BE2C (cell line): Measurements from ENCODE around the gene REXO1.
A peak's percentile ranks its signal among the peaks of the same experiment; 100 is the strongest.

Experiments
- DNase-seq: peaks from one replicate; pipeline ENCODE4 v3.0.0-alpha.2; 2020
- H3K27me3 ChIP-seq: fragments of 250-450 bp; sonication (Bioruptor Pico); 2 replicates; pipeline ENCODE4 v1.5.1; 2020; ENCODE audit warnings: mild to moderate bottlenecking
- H3K36me3 ChIP-seq: fragments of 250-450 bp; sonication (Bioruptor Pico); 2 replicates; pipeline ENCODE4 v1.5.1; 2020; ENCODE audit warnings: mild to moderate bottlenecking
- H3K4me1 ChIP-seq: fragments of 250-450 bp; sonication (Bioruptor Pico); 2 replicates; pipeline ENCODE4 v1.5.1; 2020
- H3K4me3 ChIP-seq: 2 replicates; pipeline ENCODE4 v1.5.1; 2011; ENCODE audit warnings: low read depth, low read length
- H3K9me3 ChIP-seq: fragments of 250-450 bp; sonication (Bioruptor Pico); 2 replicates; pipeline ENCODE4 v1.5.1; 2020
- CTCF ChIP-seq: IDR thresholded peaks from 2 replicates; pipeline ENCODE4 v1.5.1; 2012; ENCODE audit warnings: mild to moderate bottlenecking, low read depth, low read length

The REXO1 gene

DNA sequence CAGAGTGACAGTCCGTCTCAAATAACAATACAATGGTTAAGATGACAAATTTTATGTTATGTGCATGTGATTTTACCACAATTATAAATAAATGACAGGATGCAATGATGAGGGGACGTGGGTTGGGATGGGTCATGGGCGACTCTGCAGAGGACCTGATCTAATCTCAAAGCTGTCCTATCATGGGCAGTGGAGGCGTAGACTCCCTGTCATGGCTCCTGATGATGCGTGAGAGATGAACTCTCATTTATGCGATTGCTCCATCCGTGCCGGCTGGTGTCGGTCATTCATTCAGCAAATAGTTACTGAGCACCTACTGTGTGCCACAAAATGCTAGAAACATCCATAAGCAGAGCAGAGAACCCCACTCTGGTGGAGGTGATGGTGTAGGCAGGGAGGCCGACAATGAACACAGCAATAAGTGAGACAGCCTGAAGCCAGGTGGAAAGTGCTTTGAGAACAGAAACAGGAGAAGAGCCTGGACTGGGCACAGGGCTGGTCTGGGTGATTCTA, 1.7 kb upstream of the REXO1 start:
- H3K27me3 ChIP-seq = no peaks in the 10 kb centered on the region
- no peak overlapping the region for H3K4me3 ChIP-seq
- peaks cover 24% of the 10 kb centered on the region for H3K4me1 ChIP-seq
- no peaks in the 10 kb centered on the region for H3K9me3 ChIP-seq
- no peak for TF ChIP-seq CTCF
- H3K36me3 ChIP-seq = peaks cover 22% of the 10 kb centered on the region
- DNase-seq = no peak

GRCh38 chr19:1849132-1849474, 820 bp upstream of the REXO1 start:
- Histone ChIP-seq H3K4me1 (peaks cover 21% of the 10 kb centered on the region), H3K36me3 (peaks cover 24% of the 10 kb centered on the region), H3K9me3 (no peaks in the 10 kb centered on the region), H3K27me3 (no peaks in the 10 kb centered on the region), H3K4me3 (peak overlapping the region; percentile 94; the same call in 1 of the 2 replicates)
- no peak for TF ChIP-seq CTCF
- DNase-seq = no peak

GRCh38 chr19:1847684-1848398, 442 bp downstream of the REXO1 start:
- Histone ChIP-seq H3K4me1 (peaks cover 11% of the 10 kb centered on the region), H3K27me3 (no peaks in the 10 kb centered on the region), H3K9me3 (no peaks in the 10 kb centered on the region), H3K36me3 (peaks cover 28% of the 10 kb centered on the region), H3K4me3 (peak overlapping the region; percentile 94)
- no peak for TF ChIP-seq CTCF
- DNase-seq = peak; percentile 60

GRCh38 chr19:1847348-1847683, 967 bp downstream of the REXO1 start:
- no peaks in the 10 kb centered on the region for H3K9me3 ChIP-seq
- H3K27me3 ChIP-seq = no peaks in the 10 kb centered on the region
- TF ChIP-seq CTCF = no peak
- no peak for DNase-seq
- H3K4me3 ChIP-seq = peak overlapping the region; percentile 94
- H3K4me1 ChIP-seq = peaks cover 6% of the 10 kb centered on the region
- peaks cover 28% of the 10 kb centered on the region for H3K36me3 ChIP-seq

DNA sequence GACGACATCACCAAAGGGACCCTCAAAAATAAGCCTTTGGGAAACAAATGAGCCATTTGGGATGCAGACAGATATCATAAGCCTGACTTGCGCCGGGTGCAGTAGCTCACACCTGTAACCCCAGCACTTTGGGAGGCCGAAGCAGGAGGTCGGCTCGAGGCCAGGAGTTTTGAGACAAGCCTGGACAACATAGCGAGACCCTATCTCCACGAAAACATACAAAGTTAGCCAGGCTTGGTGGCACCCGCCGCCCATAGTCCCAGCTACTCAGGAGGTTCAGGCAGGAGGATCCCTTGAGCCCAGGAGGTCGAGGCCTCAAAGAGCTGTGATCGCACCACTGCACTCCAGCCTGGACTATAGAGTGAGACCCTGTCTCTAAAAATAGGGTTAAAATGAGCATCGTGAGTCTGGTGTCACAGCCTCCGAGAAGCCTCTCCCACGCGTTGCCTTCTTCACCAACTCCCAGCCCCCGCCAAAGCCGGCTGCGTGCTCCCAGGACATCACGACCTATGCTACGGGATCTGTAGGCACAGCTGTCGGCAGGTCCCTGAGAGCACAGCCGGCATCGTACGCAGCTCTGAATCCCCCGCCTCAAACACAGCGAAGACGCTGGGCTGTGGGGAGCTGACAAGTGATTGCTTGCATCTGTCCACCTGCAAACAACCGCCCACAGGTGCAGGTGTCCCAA, 1.6 kb downstream of the REXO1 start:
- H3K27me3 ChIP-seq = no peaks in the 10 kb centered on the region
- peaks cover 3% of the 10 kb centered on the region; the same call in 1 of the 2 replicates for H3K4me1 ChIP-seq
- no peak for TF ChIP-seq CTCF
- H3K36me3 ChIP-seq = peaks cover 28% of the 10 kb centered on the region
- H3K9me3 ChIP-seq = no peaks in the 10 kb centered on the region
- peak overlapping the region; percentile 94 for H3K4me3 ChIP-seq
- no peak for DNase-seq

DNA sequence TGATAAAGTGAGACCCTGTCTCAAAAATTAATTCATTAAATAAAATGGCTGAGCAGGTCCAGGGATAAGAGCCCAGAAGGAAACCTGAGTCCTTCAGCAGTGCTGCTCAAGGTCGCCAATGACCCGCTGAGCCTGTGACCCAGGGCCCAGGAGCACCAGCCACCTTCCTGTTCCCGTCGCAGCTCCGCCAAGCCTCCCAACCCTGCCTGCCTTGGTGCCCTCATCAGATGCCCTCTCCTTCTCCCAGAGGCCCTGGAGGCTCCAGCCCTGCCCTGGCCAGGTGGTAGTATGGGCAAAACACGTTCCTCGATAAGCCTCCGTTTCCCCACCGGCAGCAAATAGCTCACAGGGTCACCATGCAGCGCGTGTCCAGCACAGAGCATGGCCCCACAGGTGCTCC, 2.6 kb downstream of the REXO1 start:
- peaks cover 3% of the 10 kb centered on the region; the same call in 1 of the 2 replicates for H3K4me1 ChIP-seq
- no peak for DNase-seq
- TF ChIP-seq CTCF = no peak
- no peak overlapping the region for H3K4me3 ChIP-seq
- peaks cover 28% of the 10 kb centered on the region for H3K36me3 ChIP-seq
- no peaks in the 10 kb centered on the region for H3K27me3 ChIP-seq
- H3K9me3 ChIP-seq = no peaks in the 10 kb centered on the region
